ENCODE data around the gene HIBADH.

The HIBADH gene

DNA sequence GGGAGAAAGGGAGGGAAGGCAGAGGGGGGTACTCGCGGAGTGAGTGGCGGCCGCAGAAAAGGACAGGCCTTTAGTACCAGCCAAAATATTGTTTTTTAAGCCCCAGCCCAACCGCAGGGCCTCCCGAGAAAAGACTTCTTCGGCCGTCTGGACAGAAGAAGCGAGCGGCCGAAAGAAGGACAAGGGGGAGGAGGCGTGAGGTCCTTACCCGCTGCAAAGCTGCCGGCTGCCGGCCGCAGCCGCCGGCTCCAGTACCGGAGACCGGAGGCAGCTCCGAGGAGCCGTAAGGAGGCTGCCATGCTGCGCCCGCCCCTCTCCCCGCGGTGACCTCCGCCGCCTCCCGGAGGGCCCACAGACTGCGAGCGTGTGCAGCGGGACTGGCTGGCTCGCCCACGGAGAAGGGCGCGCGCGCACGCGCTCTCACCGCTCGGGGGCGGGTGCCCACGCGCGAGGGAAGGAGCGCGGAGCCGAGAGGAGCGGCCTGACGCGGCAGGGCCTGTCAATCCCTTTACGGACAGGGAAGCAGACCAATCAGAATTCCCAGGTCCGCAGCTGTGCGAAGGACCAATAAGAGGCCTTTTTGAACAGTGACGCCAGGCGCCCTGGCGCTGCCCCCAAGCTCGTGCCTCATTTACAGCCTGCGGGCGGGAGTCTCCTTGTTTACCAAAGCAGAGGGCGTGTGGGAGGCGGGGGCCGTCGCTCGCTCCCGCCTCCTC, at the start of gene HIBADH:
HIBADH (minus strand) TSS at position 394 of the 716 bp plus-strand sequence; CDS start at position 299, 95 bp downstream.
- DNase-seq = peak; percentile 99

DNA sequence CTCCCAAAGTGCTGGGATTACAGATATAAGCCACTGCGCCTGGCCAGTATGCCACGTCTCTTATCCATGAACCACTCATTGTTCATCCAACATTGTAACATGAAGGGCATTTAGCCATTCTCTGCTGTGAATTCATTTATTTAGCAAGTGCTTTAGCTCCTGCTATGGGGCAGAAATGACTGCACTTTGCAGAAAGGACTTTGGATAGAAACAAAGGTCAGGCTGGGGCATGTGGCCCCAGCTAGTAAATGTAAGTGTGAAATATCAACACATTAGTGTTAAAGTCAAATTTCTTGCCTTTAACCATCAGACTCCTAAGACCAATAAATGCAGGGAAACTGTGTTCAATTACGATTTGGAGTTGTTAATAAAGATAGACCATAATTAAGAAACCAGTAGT, 49.5 kb upstream of the HIBADH start:
- DNase-seq = no peak

DNA sequence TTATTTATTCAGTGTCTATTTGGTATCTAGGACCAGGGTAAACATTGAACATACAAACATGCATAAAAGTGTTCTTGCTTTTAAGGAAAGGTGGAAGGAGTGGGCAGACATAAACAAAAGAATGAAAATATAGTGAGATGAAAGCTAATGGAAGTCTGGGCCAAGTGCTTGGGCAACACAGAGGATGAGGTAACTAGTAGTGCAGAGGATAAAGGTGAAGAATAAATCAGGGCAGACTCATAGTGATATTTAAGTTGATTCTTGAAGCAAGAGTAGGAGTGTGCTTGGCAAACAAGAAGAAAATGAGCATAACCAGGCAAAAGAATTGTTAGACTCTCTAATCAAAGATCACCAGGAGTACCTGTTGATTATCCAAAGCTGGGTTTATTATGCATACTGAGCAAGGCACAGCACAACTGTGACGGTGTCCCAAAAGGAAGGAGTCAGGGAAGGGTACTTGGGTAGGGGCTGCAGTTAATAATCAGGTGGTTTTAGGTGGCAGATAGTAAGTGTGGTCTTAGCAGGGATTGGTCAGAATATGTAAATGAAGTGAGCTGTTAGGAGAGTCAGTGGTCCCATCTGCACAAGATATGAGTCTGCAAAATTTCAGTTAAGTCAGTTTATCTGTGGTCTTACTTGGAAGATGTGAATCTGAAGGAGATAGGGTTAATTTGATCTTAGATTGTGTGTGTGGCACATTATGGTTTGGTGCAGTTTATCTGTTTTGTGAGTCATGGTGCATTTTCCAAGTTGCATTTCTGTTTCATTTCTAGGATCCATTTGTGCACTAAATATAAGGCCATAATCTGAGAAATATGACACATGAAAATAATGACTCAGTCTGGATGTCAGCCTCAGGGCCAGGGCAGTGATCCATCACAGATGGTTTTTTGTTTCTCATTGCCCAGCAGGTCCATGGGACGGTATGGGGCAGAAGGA, 46.7 kb upstream of the HIBADH start:
- DNase-seq = no peak

DNA sequence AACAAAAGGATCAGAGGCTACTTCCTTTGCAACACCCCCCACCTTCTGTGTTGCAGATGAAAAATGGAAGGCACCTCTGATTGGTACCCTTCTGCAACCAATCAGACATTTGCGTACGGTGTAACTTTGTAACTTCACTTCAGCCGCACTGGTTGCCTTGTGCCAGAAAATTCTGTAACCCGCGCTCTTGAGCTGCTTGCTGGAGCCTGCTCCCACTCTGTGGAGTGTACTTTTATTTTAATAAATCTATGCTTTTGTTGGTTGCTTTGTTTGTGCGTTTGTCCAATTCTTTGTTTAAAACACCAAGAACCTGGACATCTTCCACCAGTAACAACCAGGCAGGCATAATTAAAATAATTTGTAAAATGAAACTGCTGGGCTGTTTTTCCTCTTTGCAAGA, 45.8 kb upstream of the HIBADH start:
- DNase-seq = no peak

DNA sequence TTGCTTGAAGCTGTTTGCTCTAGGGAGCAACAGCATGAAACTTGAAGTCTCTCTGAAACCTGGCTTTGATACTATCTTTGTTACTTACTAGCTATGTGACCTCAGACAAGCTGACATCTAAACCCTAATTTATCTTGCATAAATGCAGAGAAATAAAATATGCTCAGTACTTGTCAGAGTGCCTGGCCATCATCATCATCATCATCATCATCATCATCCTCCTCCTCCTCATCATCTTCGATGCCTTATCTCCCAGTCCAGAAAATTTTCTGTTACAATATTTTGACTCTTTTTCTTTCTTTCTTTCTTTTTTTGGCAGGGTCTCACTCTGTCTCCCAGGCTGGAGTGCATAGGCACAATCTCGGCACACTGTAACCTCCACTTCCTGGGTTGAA, 42.5 kb upstream of the HIBADH start:
- no peak for DNase-seq

DNA sequence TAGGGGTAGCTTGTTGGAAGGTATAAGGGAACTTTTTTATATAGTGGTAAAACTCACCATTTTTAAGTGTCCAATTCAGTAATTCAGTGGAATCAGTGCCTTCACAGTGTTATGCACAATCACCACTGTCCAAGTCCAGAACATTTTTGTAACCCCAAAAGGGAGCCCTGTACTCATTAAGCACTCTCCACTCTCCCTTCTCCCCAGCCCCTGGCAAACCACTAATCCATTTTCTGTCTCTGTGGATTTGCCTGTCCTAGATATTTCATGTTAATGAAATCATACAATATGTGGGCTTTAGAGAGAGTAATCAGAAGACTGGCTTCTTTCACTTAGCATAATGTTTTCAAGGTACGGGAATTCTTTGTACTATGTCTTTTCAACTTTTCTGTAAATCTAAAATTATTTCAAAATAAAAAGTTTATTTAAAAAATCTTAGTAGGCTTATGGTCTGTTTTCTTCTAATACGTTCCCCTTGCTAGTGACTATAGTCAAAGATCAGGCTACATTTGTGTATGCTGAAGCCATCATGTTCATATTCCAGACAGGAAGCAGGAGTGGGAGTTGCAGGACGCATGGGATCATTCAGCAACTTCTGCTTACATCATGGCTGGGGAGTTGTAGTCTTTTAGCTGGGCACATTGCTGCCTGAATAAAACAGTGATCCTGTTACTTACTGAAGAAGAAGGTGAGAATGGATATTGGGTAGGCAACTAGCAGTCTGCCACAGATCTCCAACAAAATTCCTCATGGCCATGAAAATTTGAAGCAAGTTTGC, 41.9 kb upstream of the HIBADH start:
- DNase-seq = peak; percentile 37

DNA sequence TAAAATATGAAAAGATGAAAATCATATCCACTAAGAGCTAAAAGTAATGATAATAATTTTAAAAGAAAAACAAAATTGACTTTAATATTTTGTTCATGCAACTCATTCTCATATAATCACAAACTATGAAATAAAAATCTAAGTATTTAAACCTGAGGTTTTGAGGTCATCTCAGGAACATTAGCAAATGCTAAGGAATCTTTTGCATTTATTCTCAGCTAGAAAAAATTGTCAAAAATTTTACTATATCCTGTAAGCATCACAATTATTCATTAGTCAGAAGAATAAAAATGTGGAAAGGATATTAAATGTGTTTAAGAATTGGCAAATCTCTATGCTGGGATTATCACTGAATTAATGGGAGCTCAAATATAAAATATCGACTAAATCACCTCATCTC, 40.5 kb upstream of the HIBADH start:
- no peak for DNase-seq

DNA sequence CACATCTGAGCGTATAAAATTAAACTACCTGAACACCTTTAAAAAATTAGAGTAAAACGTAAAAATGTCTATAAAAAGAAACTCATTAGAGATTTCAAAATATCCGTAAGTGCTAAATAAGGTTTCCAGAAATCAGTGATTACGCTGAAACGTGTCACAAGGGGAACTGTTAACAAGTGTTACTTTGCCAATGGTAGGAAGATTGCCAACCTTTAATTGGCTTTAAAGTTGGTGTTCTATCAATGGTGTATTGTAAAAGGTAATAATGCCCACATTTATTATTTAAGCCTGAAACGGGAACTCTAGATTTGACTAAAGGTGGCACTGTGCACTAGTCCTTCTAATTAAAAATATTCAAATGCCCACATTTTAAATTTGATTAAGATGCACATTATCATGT, 37.8 kb upstream of the HIBADH start:
- DNase-seq = no peak

DNA sequence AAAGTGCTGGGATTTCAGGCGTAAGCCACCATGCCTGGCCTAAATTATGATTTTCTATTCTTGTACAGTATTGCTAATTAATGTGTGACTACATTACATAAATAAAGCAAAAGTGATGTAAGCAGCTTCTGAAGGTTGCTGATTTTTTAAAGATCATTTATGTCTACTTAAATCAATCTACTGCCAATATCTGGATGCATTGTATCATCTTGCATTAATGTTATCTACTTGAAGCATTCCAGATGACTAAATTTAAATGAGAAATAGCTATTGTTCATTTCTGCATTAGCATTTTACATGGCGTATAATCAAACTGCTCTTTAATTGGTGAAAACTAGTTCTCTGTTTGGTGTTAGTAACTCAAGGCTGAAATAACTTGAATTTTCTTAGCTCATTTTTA, 37.1 kb upstream of the HIBADH start:
- DNase-seq = no peak

DNA sequence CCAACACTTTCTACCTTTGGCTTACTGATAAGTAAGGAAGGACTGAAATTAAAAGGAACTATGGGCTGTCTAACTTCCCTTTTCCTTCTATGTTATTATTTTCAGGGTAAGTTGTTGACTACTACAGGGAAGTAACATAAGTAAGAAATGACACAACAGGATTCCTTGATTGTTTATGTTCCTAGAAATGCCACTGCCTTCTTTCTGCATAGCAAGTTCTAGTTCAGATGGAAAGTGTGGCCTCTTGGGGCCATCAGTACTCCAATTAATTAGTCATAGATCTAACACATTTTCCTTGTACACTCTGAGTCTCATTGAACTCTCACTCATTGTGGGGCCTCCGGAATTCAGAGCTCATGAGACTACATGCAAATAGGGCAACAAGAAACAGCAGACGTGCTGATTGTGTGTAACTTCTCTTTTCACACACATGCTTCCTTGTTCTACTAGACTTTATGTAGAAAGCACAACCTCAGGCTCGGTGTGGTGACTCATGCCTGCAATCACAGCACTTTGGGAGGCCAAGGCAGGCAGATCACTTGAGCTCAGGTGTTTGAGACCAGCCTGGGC, 35.3 kb upstream of the HIBADH start:
- DNase-seq = no peak

DNA sequence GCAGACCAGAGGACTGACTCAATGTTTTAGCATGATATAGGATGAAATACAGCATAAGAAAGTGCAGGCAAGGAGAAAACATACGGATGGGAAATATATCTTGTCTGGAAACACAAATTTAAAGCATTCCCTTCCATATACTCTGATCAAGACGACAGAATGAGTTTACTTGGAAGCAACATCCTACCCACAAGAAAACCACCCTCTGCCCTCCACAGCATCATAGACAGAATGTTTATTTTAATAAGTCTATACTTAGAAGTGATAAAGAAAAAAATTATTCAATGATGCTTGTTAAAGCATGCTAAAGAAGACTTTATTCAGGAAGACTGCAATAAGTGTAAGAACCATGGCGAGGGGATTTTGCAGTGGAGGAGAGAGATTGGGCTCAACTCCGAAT, 32.4 kb upstream of the HIBADH start:
- DNase-seq = no peak

DNA sequence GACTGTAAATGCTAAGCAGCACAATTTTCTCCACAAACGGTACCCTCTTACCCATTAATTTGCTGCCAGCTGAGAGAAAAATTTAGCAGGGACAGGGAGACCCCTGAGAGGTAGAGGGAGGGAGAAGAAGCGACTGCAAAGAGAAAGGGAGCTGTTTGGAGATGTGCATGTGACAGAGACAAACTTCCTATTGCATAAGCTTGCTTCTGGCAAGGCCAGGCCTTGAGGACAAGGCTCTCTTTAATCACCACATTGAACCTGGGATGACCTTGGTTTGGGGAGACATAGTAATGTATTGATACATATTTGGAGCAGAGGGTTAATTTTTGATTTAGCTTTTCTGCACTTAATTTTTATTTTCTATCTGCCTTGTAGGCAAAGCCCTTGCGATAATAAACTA, 31.1 kb upstream of the HIBADH start:
- no peak for DNase-seq

DNA sequence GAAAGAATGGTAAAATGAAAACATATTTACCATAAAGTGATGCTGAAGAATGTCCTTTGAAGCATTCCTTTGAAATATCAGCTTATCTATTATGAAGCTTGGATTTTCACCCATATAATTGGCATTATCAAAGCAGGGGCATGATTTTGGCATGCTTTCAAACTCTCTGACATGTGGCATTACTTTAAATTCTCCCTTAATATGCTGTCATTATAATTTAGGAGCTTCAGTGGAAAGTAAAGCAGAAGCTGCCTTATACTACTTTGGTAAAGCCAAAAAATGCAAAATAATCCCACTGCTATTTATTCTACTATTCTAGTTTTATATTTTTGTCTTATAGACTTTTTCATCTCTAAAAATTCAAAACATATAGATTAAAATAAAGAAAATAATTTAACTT, 28.0 kb upstream of the HIBADH start:
- no peak for DNase-seq

DNA sequence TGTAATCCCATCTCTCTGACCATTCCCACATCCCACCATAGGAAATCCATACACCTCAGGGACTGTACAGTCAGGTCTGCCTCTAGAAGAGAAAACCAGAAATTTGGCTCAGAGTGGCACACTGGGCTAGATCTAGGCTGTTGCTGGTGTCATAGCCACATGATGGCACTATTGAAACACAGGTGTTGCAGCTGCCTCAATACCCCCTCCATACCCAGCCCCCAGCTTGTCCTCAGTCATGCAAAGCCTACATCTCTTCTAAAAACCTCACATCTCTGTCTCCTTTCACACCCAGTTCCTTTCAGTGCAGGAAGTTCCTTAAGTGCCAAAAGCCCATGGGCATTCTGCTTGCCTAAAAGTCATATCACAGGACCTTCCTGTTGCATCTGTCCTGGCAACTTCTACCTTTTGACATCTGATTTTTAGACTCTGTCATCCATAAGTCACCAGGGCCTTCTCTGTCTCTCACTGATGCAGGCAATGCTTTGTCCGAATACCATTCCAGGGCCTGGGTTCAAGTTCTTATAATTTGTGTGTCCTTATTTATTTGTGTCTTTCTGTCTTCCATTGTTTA, 27.0 kb upstream of the HIBADH start:
- no peak for DNase-seq

DNA sequence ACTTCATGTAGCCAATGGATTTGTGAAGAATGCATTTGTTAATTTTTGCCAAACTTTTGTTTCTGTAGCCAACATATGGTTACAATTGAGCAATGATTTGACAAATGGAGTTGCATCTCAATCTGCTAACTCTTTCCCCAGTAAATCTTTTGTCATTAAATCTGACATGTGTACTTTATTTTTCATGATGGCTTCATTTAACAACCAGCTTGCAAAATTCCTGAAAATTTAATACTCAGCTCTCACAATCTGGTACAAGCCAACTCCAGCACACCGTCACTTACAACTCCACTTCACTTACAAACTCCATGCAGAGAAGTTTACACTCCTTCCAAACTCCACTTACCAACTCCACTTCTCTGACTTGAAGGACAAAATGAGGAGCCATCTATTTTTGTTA, 26.5 kb upstream of the HIBADH start:
- no peak for DNase-seq

DNA sequence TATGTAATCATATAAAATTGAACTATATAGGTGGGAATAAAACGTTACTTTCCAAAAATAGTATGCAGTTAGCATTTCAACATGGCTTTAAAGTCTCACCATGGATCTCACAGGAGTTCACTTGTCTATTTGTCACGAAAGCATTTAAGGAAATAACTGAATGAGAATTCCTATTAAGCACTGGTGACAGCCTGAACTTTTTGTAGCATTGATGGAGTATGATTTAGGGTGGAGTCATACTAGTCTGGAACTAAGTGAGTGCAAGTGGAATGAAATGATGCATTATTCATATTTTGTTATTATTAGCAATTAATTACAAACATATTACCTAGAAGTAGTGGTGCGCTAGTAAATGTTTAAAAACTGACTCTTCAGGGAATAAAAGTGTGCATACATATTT, 26.0 kb upstream of the HIBADH start:
- DNase-seq = no peak

DNA sequence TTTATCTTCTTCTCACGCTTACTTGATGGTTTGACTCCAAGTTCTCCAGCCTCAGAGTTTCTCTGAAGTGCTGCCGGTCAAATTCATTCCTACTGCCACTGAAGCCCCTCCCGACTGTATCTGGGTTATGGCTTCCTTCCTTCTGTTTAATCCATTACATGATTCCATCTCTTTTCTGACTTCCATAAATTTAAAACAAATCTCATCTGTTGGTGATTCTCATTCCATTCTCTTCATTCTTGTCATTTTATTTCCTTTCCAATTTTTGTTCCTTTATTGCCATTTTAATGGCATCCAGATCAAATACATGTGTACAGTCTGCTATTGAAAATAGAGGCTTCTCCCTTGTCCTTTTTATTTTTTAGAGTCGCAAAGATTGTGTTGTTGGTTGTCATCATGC, 25.4 kb upstream of the HIBADH start:
- DNase-seq = no peak

DNA sequence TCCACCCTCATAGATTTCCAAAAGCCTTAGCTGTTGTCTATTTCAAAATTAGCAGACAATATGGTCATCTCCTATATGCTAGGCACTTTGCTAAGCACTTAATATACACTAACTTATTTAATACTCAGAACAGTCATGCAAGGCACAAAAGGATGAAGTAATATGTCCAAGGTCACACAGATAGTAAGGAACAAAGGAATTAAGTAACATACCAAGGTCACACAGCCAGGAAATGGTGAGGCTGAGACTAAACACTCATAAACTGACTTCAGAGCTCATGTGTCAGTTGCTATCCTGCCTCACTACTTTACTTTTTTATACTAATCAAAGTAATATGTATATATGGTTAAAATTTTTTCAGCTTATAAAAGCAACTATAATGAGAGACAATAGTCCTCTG, 23.6 kb upstream of the HIBADH start:
- no peak for DNase-seq

DNA sequence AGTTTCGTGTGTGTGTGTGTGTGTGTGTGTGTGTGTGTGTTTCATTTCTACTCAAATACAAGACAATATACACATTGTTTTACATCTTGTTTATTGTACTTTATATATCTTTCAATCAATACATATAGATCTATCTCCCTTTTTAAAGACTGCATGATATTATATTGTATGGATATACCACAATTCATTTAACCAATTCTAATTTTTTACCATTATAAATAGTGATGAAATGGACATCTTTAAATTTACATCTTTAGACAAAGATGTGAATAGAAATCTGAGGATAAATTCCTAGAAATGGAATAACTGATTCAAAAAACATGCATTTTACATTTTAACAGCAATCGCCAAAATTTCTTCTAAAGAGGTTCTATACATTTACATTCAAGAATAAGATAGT, 23.2 kb upstream of the HIBADH start:
- no peak for DNase-seq

DNA sequence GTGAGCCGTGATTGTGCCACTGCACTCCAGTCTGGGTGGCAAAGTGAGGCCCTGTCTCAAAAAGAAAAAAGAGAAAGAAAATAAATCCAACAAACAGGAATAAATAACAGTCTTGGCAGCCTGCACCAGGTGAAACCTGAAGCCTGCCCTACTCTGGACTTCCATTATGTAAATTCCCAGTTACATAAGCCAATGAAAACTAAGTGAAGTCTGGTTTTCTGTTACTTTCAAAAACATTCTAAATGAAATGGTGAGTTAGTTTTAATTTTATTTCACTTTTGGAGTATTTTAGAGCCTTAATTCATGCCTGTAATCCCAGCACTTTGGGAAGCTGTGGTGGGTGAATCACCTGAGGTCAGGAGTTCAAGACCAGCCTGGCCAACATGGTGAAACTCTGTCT, 22.5 kb upstream of the HIBADH start:
- no peak for DNase-seq

DNA sequence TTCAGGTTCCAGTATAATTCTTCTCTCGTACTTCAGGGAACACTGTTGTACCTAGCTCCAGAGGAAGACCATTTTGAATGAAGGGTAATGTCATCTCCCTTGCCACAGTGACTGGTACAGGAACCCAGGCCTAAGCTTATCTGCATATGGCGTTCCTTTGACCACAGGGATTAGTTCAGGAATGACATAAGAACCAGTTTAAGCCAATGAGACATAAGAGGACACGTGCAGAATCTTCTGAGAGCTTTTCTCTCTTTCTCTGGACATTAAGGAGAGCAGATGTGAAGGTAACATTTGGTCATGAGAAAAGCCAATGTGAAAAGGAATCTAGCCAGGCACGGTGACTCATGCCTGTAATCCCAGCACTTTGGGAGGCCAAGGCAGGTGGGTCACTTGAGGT, 21.8 kb upstream of the HIBADH start:
- DNase-seq = no peak

DNA sequence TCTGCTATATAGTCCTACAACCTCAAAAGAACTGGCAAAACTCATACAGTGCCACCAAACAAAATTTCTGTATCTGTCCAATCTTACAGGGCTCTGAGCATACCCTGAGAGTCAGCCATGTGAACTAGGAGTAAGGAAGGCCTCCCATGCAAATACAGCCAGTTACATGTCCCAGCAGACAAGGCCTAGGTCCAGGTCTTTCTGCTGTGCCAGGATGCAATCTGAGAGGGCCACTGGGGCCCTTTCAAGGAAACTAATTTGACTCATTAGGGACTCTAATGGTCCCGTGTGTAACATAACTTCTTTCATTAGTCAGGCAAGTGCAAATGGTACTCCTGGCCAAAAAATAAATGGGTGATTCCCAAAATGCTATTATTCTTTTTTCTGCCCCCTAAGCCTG, 17.9 kb upstream of the HIBADH start:
- DNase-seq = no peak
